ENCODE results near the gene CLSTN2.

The CLSTN2 gene

DNA sequence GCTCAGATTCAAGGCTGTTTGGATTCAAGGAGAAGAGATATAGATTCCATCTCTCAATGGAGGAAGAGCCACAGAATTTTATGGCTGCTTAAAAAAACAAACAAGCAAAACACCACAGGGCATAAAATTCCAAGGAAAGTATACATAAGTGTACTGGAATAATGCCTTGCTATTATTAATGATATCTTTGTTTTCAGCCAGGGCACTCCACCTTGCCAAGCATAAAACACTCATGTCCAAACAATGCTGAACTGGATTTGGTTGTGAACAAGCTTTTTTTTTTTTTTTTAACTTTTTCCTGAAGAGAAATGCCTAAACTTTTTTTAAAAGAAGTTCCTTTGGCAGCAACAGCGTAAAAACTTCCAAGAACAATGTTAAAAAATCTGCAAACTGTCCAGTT lies 4.8 kb upstream of the CLSTN2 start:
- CTCF ChIA-PET, result interaction anchor here (0.7 kb wide), 1 partner anchor 538 kb away, joined by 3 read pairs; no protein-coding TSS in a partner anchor
- TF ChIP-seq BHLHE40 (IDR thresholded peaks at IDR 0.05; ENCODE audit: borderline replicate concordance) (no peak), FOXA1 (IDR thresholded peaks at IDR 0.05) (no peak), HDGF (IDR thresholded peaks at IDR 0.05; ENCODE audit: borderline replicate concordance) (no peak), CTBP1 (IDR thresholded peaks at IDR 0.05; ENCODE audit: borderline replicate concordance) (no peak), LEF1 (IDR thresholded peaks at IDR 0.05; ENCODE audit: borderline replicate concordance) (no peak), FOXK2 (IDR thresholded peaks at IDR 0.05) (no peak), ELF4 (IDR thresholded peaks at IDR 0.05) (no peak), FOXM1 (IDR thresholded peaks at IDR 0.05; ENCODE audit: borderline replicate concordance) (no peak), SUZ12 (IDR thresholded peaks at IDR 0.05) (no peak), ARNT (IDR thresholded peaks at IDR 0.05) (no peak), NFRKB (IDR thresholded peaks at IDR 0.05) (no peak), L3MBTL2 (conservative IDR thresholded peaks at IDR 0.05) (no peak), SP1 (IDR thresholded peaks at IDR 0.05) (no peak), TARDBP (IDR thresholded peaks at IDR 0.05) (no peak), ZNF384 (IDR thresholded peaks at IDR 0.05) (no peak)
- TF ChIP-seq, protein P1, sequence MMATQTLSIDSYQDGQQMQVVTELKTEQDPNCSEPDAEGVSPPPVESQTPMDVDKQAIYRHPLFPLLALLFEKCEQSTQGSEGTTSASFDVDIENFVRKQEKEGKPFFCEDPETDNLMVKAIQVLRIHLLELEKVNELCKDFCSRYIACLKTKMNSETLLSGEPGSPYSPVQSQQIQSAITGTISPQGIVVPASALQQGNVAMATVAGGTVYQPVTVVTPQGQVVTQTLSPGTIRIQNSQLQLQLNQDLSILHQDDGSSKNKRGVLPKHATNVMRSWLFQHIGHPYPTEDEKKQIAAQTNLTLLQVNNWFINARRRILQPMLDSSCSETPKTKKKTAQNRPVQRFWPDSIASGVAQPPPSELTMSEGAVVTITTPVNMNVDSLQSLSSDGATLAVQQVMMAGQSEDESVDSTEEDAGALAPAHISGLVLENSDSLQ (IDR thresholded peaks at IDR 0.05), result no peak
- no peak for DNase-seq (ENCODE audit: extremely low spot score)
- POLR2A ChIA-PET, result no interaction called here

DNA sequence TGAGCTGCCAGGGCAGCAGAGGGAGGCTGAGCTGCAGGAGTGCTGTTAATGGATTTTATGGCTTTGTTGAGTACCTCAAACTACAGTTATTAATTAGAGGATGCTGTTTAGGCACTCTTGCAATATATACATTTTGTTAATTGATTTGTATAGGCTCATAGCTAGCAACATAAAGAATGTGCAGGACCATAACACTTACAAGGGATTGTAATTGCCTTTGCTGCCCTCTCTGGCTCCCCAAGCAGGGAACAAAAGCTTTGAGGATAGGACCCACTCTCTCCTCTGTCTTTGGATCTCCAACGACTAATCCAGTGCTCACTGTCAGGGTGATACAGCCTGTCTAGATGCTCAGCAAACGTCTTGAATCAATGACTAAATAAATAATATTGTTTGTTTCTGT lies 1.2 kb upstream of the CLSTN2 start:
- POLR2A ChIA-PET, result no interaction called here
- TF ChIP-seq LEF1 (IDR thresholded peaks at IDR 0.05; ENCODE audit: borderline replicate concordance) (no peak), ELF4 (IDR thresholded peaks at IDR 0.05) (no peak), ARNT (IDR thresholded peaks at IDR 0.05) (no peak), CTBP1 (IDR thresholded peaks at IDR 0.05; ENCODE audit: borderline replicate concordance) (no peak), SP1 (IDR thresholded peaks at IDR 0.05) (no peak), TARDBP (IDR thresholded peaks at IDR 0.05) (no peak), FOXK2 (IDR thresholded peaks at IDR 0.05) (no peak), FOXA1 (IDR thresholded peaks at IDR 0.05) (no peak), FOXM1 (IDR thresholded peaks at IDR 0.05; ENCODE audit: borderline replicate concordance) (no peak), L3MBTL2 (conservative IDR thresholded peaks at IDR 0.05) (no peak), ZNF384 (IDR thresholded peaks at IDR 0.05) (no peak), BHLHE40 (IDR thresholded peaks at IDR 0.05; ENCODE audit: borderline replicate concordance) (no peak), SUZ12 (IDR thresholded peaks at IDR 0.05) (no peak), NFRKB (IDR thresholded peaks at IDR 0.05) (no peak), HDGF (IDR thresholded peaks at IDR 0.05; ENCODE audit: borderline replicate concordance) (no peak)
- TF ChIP-seq, protein P1 (IDR thresholded peaks at IDR 0.05), result no peak
- CTCF ChIA-PET, result no interaction called here
- no peak for DNase-seq (ENCODE audit: extremely low spot score)

DNA sequence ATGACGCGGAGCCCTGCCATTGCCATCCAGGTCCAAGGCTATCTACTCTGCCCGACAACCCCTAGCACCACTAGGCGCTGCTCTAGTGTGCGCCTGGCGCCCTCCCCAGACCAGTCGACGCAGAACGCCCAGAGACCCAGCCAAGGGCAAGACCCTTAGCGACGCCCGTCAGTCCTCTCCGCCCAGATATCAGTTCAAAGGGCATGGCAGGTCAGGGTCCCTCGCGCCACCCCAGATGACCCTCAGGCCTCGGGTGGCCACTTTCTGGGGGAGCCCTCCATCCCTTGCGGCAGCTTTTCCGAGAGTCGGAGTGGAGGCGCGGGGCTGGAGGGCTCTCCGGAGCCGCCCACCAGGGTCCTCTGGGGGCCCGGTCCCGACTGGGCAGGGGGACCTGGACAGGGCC lies 371 bp upstream of the CLSTN2 start:
- CTCF ChIA-PET, result no interaction called here
- TF ChIP-seq FOXK2 (IDR thresholded peaks at IDR 0.05) (no peak), L3MBTL2 (conservative IDR thresholded peaks at IDR 0.05) (peak; percentile 31; the same call in 1 of the 2 replicates), LEF1 (IDR thresholded peaks at IDR 0.05; ENCODE audit: borderline replicate concordance) (no peak)
- DNase-seq (ENCODE audit: extremely low spot score), result peak; percentile 75
- POLR2A ChIA-PET, result interaction anchor here (1.0 kb wide), 1 partner anchor 220 kb away, joined by 3 read pairs; no protein-coding TSS in a partner anchor

DNA sequence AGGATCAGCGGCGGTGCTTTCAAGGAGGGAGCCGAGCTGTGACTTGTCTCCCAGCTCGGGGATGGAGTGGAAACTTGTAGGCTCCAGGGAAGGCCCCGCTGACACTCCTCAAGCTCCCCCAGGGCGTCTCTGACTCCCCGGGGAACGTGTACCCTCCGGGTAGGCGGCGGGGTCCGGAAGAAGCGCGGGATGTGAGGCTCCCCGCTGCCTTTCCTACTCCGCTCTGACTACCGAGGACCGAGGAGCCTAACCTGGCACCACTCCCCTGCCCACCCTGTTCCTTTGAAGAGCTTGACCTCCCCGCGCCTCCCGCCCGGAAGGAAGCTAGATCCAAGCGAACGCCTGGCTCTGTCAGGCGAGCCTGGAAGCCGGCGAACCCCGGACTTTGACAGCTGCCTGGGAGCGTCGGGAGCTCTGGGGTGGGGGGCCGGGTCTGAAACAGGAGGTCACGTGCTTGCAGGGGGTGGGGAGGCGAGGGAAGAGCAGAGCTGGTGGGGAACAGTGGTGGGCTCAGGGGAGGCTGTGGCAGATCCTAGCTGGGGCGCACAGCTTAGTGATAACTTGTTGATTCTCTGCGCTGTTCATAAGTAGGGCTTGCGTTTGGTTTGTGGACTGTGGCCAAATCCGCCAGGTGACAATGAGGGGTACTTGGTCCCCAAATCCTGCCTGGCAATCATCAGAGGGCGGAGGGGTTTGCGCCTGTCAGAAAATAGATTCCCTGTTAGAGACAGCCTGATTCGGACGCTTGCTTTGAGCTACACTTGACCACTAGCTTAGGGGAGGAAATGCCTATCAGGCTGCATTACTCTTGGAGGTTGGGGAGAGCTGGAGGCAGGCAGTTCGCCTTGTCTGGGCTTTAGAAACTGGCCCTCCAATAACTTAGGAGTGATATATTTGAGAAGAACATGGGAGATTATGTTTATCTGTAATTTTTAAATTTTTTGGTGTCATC lies 1.2 kb downstream of the CLSTN2 start:
- TF ChIP-seq HDGF (IDR thresholded peaks at IDR 0.05; ENCODE audit: borderline replicate concordance) (no peak), LEF1 (IDR thresholded peaks at IDR 0.05; ENCODE audit: borderline replicate concordance) (no peak), FOXK2 (IDR thresholded peaks at IDR 0.05) (no peak), CTBP1 (IDR thresholded peaks at IDR 0.05; ENCODE audit: borderline replicate concordance) (no peak), SUZ12 (IDR thresholded peaks at IDR 0.05) (no peak), NFRKB (IDR thresholded peaks at IDR 0.05) (no peak), L3MBTL2 (conservative IDR thresholded peaks at IDR 0.05) (no peak), SP1 (IDR thresholded peaks at IDR 0.05) (no peak), TARDBP (IDR thresholded peaks at IDR 0.05) (no peak), BHLHE40 (IDR thresholded peaks at IDR 0.05; ENCODE audit: borderline replicate concordance) (no peak), ARNT (IDR thresholded peaks at IDR 0.05) (no peak), ELF4 (IDR thresholded peaks at IDR 0.05) (no peak), FOXM1 (IDR thresholded peaks at IDR 0.05; ENCODE audit: borderline replicate concordance) (no peak), ZNF384 (IDR thresholded peaks at IDR 0.05) (no peak), FOXA1 (IDR thresholded peaks at IDR 0.05) (no peak)
- TF ChIP-seq, protein P1 (IDR thresholded peaks at IDR 0.05), result no peak
- DNase-seq (ENCODE audit: extremely low spot score), result peak; percentile 20
- ChIA-PET POLR2A (no interaction called here), CTCF (interaction anchor here (0.6 to 1.6 kb wide), 5 partner anchors 110 to 666 kb away, joined by 3 to 5 read pairs (median 3); no protein-coding TSS in a partner anchor)

DNA sequence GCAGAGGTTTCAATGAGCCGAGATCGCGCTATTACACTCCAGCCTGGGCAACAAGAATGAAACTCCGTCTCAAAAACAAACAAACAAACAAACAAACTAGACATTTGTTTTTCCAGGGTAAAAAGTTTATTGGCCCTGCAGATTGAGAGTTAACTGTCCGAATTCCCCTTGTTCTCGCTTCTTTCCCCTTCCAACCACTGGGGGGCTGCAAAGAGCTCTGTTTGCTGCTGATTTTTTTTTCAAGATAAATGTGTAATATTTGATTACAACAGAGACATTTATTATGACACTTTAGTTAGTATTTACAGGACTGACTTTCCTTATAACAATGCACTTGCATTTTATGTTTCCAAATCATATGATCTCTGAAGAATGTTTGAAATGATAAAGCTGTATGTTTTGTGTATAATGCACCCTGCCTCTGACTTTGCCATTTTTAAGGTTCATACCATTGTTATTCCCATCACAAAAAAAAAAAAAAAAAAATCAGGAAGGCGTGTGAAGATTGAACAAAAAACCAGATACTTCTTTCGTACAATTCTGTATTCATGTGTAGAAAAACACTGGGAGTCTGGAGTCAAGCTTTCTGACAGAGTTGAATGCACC lies 2.8 kb downstream of the CLSTN2 start:
- CTCF ChIA-PET, result interaction anchor here (0.6 to 1.6 kb wide), 15 partner anchors 12 to 795 kb away, joined by 3 to 7 read pairs (median 4); no protein-coding TSS in a partner anchor
- POLR2A ChIA-PET, result no interaction called here

More for the DNA sequence above, 2.8 kb downstream of the CLSTN2 start:
- TF ChIP-seq ZNF384 (IDR thresholded peaks at IDR 0.05) (peak; percentile 77), L3MBTL2 (conservative IDR thresholded peaks at IDR 0.05) (no peak)
- DNase-seq (ENCODE audit: extremely low spot score), result peak; percentile 55

Data from HEK293T (cell line).